Panc1 (cell line): Measurements from ENCODE around the gene FOXJ2. TPM values are rescaled to one million over a fixed set of nuclear protein-coding genes. Genes with fewer than 3 reads are reported as not detected.

Experiments
- ATAC-seq: fragments of 200-7000 bp; cut with Tn5 transposase; 2 replicates; pipeline ENCODE4 v1.9.1; 2020; ENCODE audit warnings: mild to moderate bottlenecking, moderate library complexity
- BruUV-seq: library from RNA; stranded (reverse); fragments of 400-500 nt; replicated peaks from 2 replicates; lab custom pipeline; 2021; lab: Mats Ljungman, UMichigan
- CTCF ChIA-PET: fragments of 300-600 bp; sonication (Branson Sonifier 250); formaldehyde crosslinking; loops from one replicate; lab custom pipeline; 2022; ENCODE audit warnings: antibody characterized with exemption; lab: Charles Lee
- POLR2A ChIA-PET: fragments of 300-600 bp; sonication (Branson Sonifier 250); formaldehyde crosslinking; loops from one replicate; lab custom pipeline; 2022; ENCODE audit warnings: antibody characterized with exemption; lab: Charles Lee
- DNase-seq: peaks from one replicate; pipeline ENCODE4 v3.0.0-alpha.2; 2010; ENCODE audit warnings: low read depth, low spot score
- H3K27ac ChIP-seq: 2 replicates; pipeline ENCODE4 v1.5.1; 2011; ENCODE audit warnings: mild to moderate bottlenecking, low read length, inconsistent platforms
- H3K27me3 ChIP-seq: fragments of 200-500 bp; sonication (Bioruptor generic); 2 replicates; pipeline ENCODE4 v1.6.0; 2014; ENCODE audit warnings: low read length, inconsistent platforms; ENCODE audit not compliant: control insufficient read depth, insufficient read depth
- H3K36me3 ChIP-seq: fragments of 200-500 bp; sonication (Bioruptor generic); 2 replicates; pipeline ENCODE4 v1.5.1; 2014; ENCODE audit warnings: inconsistent platforms, mild to moderate bottlenecking, low read length, moderate library complexity; ENCODE audit not compliant: control insufficient read depth, insufficient read depth
- H3K4me1 ChIP-seq: 2 replicates; pipeline ENCODE4 v1.5.1; 2011; ENCODE audit warnings: inconsistent platforms, mild to moderate bottlenecking, low read length, moderate library complexity; ENCODE audit not compliant: control insufficient read depth, insufficient read depth
- H3K4me3 ChIP-seq, 2 experiments: 2 replicates each; pipeline ENCODE4 v1.5.1; 2011 to 2012; ENCODE audit warnings: low read depth in 2 of 2, low read length in 2 of 2, mild to moderate bottlenecking in 2 of 2, inconsistent platforms in 1 of 2, moderate library complexity in 1 of 2
- H3K9me3 ChIP-seq: fragments of 200-500 bp; sonication (Bioruptor generic); 2 replicates; pipeline ENCODE4 v1.5.1; 2014; ENCODE audit warnings: low read depth, mild to moderate bottlenecking, inconsistent platforms, low read length, moderate library complexity; ENCODE audit not compliant: control insufficient read depth, insufficient read depth
- POLR2AphosphoS5 ChIP-seq: IDR thresholded peaks from 2 replicates; pipeline ENCODE4 v1.6.1; 2012; ENCODE audit warnings: mild to moderate bottlenecking, low read depth, low read length, moderate library complexity
- REST ChIP-seq, 2 experiments: IDR thresholded peaks; 2 replicates each; pipeline ENCODE4 v1.6.1; 2011 to 2012; ENCODE audit warnings: low read depth in 2 of 2, control low read depth in 1 of 2, low read length in 1 of 2, mild to moderate bottlenecking in 1 of 2, moderate library complexity in 1 of 2; ENCODE audit not compliant: insufficient read depth in 1 of 2
- SIN3A ChIP-seq: IDR thresholded peaks from 2 replicates; pipeline ENCODE4 v1.6.1; 2012; ENCODE audit warnings: low read depth, mild to moderate bottlenecking, low read length, moderate library complexity, borderline replicate concordance; ENCODE audit not compliant: insufficient read depth
- TCF7L2 ChIP-seq: IDR thresholded peaks from 2 replicates; pipeline ENCODE4 v1.6.1; 2011; ENCODE audit warnings: mild to moderate bottlenecking, low read depth, low read length, inconsistent platforms
- in situ Hi-C: cut with HindIII; loops from 2 replicates; pipeline ENCODE4 v1.10.0; 2016; ENCODE audit warnings: low sequenced_read_pairs, low pct_unique_long_range_greater_than_20kb
- intact Hi-C: fragments of 100-400 bp; cut with micrococcal nuclease; formaldehyde crosslinking; loops from one replicate; pipeline ENCODE4 v1.10.0; 2022; ENCODE audit not compliant: unreplicated experiment
- total RNA-seq: library from RNA; stranded (reverse); gene quantifications from one replicate; pipeline ENCODE4 v1.2.1, GENCODE V29; 2021; ENCODE audit not compliant: unreplicated experiment
- TF ChIP-seq, protein P1 (sequence below): fragments of 450-650 bp; IDR thresholded peaks from 2 replicates; pipeline ENCODE4 v1.5.1; 2017; ENCODE audit warnings: mild to moderate bottlenecking

Gene FOXJ2
- total RNA-seq, 1 experiment from 2014 or later = 10.9 TPM

DNA sequence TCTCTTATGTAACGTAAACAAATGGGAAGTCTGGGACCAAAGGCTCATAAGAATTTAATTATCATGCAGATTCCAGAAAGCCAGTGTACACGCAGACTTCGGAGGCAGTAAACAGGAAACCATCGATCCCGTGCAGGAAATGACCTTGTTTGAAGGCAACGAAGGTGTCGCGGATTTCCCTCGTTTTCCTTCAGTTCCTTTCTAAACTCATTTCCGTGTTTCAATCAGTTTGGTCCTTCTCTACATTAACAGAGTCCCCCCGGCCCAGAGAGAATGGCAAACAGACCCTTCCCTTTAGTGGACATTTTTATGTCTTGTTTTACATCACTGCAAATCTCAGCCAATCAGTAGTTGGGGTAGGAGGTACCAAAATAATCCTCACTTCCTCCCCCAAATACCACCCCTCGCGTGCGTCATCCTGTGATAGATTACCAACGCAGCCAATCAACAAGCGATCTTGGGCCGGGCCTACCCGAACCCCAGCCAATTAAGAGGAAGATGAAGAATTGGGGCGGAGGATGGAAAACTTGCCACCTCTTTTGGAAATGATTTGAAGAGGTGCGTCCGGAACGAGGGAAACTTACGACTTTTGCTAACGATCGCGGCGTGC is 6.1 kb upstream of the FOXJ2 start:
- Histone ChIP-seq H3K36me3 (no peaks in the 10 kb centered on the region), H3K9me3 (no peaks in the 10 kb centered on the region), H3K4me3 (peak overlapping the region; percentile 75 to 92), H3K27me3 (no peaks in the 10 kb centered on the region), H3K4me1 (no peaks in the 10 kb centered on the region; the same call in 1 of the 2 replicates), H3K27ac (peak overlapping the region; percentile 93)
- peak; percentile 98 for ATAC-seq
- DNase-seq = peak; percentile 95
- no peak for TF ChIP-seq REST (IDR thresholded peaks at IDR 0.05; ENCODE audit: insufficient read depth in 1 of 2, low read depth in 2 of 2, low read length in 1 of 2)
- TF ChIP-seq SIN3A = no peak
- TF ChIP-seq, protein P1, sequence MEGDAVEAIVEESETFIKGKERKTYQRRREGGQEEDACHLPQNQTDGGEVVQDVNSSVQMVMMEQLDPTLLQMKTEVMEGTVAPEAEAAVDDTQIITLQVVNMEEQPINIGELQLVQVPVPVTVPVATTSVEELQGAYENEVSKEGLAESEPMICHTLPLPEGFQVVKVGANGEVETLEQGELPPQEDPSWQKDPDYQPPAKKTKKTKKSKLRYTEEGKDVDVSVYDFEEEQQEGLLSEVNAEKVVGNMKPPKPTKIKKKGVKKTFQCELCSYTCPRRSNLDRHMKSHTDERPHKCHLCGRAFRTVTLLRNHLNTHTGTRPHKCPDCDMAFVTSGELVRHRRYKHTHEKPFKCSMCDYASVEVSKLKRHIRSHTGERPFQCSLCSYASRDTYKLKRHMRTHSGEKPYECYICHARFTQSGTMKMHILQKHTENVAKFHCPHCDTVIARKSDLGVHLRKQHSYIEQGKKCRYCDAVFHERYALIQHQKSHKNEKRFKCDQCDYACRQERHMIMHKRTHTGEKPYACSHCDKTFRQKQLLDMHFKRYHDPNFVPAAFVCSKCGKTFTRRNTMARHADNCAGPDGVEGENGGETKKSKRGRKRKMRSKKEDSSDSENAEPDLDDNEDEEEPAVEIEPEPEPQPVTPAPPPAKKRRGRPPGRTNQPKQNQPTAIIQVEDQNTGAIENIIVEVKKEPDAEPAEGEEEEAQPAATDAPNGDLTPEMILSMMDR = no peak
- BruUV-seq = no TSS peak
- intact Hi-C loops = no loop called here
- in situ Hi-C loops = no loop called here
- CTCF ChIA-PET = interaction anchor here (0.5 kb wide), 1 partner anchor 19 kb away, joined by 3 read pairs; no protein-coding TSS in a partner anchor
- POLR2A ChIA-PET = no interaction called here

DNA sequence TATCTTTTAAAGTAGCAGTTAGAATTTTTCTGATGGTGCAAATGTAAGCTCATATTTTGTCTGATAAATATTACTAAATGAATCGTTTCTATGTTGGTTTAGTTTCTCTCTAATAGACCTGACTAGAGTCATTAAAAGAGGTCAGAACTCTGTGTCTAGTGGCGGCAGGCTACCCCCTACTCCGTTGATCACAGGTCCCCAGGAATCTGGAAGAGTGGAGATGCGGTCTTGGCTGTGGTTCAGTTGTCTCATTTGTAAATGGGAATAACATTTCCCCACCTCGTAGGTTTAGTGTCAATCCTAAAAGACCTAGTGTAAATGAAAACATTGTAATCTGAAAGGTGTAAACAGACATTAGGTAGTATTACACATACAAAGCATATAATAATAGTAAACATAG is 4.7 kb upstream of the FOXJ2 start:
- H3K4me3 ChIP-seq = peak overlapping the region; percentile 75 to 92
- ATAC-seq (no peak), DNase-seq (no peak)
- H3K36me3 ChIP-seq = no peaks in the 10 kb centered on the region; the same call in 1 of the 2 replicates
- ChIA-PET CTCF (no interaction called here), POLR2A (no interaction called here)
- TF ChIP-seq REST (IDR thresholded peaks at IDR 0.05; ENCODE audit: insufficient read depth in 1 of 2, low read depth in 2 of 2, low read length in 1 of 2) = no peak
- TF ChIP-seq, protein P1 = no peak
- no peak for TF ChIP-seq SIN3A
- no peak for TF ChIP-seq TCF7L2
- no peak for TF ChIP-seq POLR2AphosphoS5
- H3K27ac ChIP-seq = peak overlapping the region; percentile 93
- no peaks in the 10 kb centered on the region for H3K27me3 ChIP-seq
- H3K9me3 ChIP-seq = no peaks in the 10 kb centered on the region
- in situ Hi-C loops (no loop called here), intact Hi-C loops (no loop called here)
- no TSS peak for BruUV-seq
- H3K4me1 ChIP-seq = no peaks in the 10 kb centered on the region; the same call in none of the 2 replicates
